Pancreas (tissue), 10 donors: ENCODE results near the gene SFXN5. TPM values are rescaled to one million over a fixed set of nuclear protein-coding genes. Genes with fewer than 3 reads are reported as not detected.

Experiments
- ATAC-seq, 4 donors: fragments of 200-7000 bp; cut with Tn5 transposase; one replicate each; pipeline versions ENCODE4 v1.8.0 to v1.9.1; 2020; ENCODE audit warnings: mild to moderate bottlenecking in 4 of 4, moderate library complexity in 4 of 4
- DNase-seq, 6 donors: peaks; one replicate each; pipeline ENCODE4 v3.0.0-alpha.2; 2020
- FAIRE-seq: peaks from 2 replicates; lab custom pipeline; 2012; peaks lifted over from hg19 to GRCh38; lab: Jason Lieb, UNC
- H3K27ac ChIP-seq, 4 donors: fragments of 200-600 bp; sonication (generic); 1 replicate in 3 of 4; 2 replicates in 1 of 4; pipeline versions ENCODE4 v1.5.0 to v1.8.0; 2020
- H3K27me3 ChIP-seq, 4 donors: fragments of 200-600 bp; one replicate each; pipeline ENCODE4 v1.8.0; 2021
- H3K36me3 ChIP-seq, 3 donors: fragments of 200-600 bp; sonication (generic) in 1 of 3; one replicate each; pipeline versions ENCODE4 v1.5.0 to v1.8.0; 2020 to 2021
- H3K4me1 ChIP-seq, 3 donors: fragments of 200-600 bp; one replicate each; pipeline ENCODE4 v1.8.0; 2021
- H3K4me3 ChIP-seq, 4 donors: fragments of 200-600 bp; sonication (generic) in 2 of 4; one replicate each; pipeline versions ENCODE4 v1.5.0 to v1.8.0; 2020 to 2021
- H3K9me3 ChIP-seq, 4 donors: fragments of 200-600 bp; one replicate each; pipeline ENCODE4 v1.8.0; 2021
- WGBS, 2 donors: extraction: QIAGEN DNeasy Blood & Tissue Kit; methylation state at CpG; one replicate each; pipeline ENCODE4 v1.1.7; 2013; 5-methylcytosine and 5-hydroxymethylcytosine counted together
- intact Hi-C, 3 donors: fragments of 100-400 bp; cut with DNase I; formaldehyde crosslinking; loops; one replicate each; pipeline versions ENCODE4 v1.11.1 to v1.14.2; 2022
- polyA plus RNA-seq, 2 donors: library from polyadenylated mRNA; stranded (reverse); fragments of 200-250 nt; gene quantifications; one replicate each; pipeline ENCODE4 v1.2.3, GENCODE V29; 2013
- total RNA-seq, 6 donors: library from RNA; stranded (reverse); fragmentation: NEBNext Ultra II Directional in 4 of 6; extraction: Animal tissue kit (Norgen Biotek cat#: 25700) in 4 of 6; gene quantifications; one replicate each; pipeline versions ENCODE4 v1.2.1 to v1.2.4, GENCODE V29; 2021 to 2023
- TF ChIP-seq, protein P1 (sequence below), 4 donors: fragments of 200-600 bp; sonication (generic) in 3 of 4; IDR thresholded peaks; one replicate each; pipeline versions ENCODE4 v1.5.0 to v1.8.0; 2021; ENCODE audit warnings: antibody characterized with exemption in 4 of 4
- donor health status: healthy with polysubstance abuse.
- donor health status: DM: no; HTN: no; CAD: no; lungs with moderate emphysema.
- donor health status: DM: no; HTN: no; CAD: no.
- donor health status: control.
- donor health status: control.
- donor health status: Bipolar disorder and iron deficiency.
- donor health status: DM: yes; HTN: yes; CAD: no.
- donor health status: DM: no; HTN: no; CAD: no.
- donor health status: DM: no; HTN: no; CAD: no.
- donor health status: DM: yes; HTN: yes; CAD: no.

SFXN5 gene
- total and polyA plus RNA-seq, 8 donors = 2.6 to 8.4 (median 5.4) TPM

DNA sequence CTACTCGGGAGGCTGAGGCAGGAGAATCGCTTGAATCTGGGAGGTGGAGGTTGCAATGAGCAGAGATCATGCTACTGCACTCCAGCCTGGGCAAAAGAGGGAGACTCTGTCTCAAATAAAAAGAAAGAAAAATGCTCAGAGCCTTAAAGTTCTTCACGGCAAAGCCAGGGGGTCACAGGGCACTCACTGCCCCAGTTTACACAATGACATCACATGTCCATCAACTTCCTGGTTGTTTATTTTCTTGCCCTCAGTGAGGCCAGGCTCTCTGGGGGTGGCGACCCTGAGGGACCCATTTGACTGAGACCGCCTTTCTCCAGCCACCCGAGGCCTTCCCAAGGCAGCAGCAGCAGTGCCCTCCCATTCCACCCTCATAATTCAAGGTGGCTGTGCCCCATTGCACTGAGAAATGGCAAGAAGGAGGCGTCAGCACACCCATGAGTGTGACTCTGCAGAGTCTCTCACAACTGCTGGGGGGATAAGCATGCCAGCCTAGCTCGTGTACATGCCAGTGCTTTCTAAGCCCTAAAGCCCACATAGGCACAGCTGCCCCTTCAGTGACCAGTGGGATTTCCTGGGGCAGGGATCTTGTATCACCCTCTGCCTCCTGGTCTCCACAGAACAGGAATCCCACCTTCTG lies 50.0 kb downstream of the SFXN5 start:
- H3K9me3 ChIP-seq = no peaks in the 10 kb centered on the region
- WGBS, 2 donors = 76 to 87% methylated on average over 8 of the region's 8 CpGs
- no peaks in the 10 kb centered on the region for H3K36me3 ChIP-seq
- H3K4me3 ChIP-seq = no peak overlapping the region
- FAIRE-seq (no peak), DNase-seq (peak in 1 of 6 donors; percentile 25), ATAC-seq (no peak)
- H3K4me1 ChIP-seq = no peaks in the 10 kb centered on the region
- intact Hi-C loops = no loop called here
- H3K27me3 ChIP-seq = no peaks in the 10 kb centered on the region
- H3K27ac ChIP-seq = no peak overlapping the region
- TF ChIP-seq, protein P1, sequence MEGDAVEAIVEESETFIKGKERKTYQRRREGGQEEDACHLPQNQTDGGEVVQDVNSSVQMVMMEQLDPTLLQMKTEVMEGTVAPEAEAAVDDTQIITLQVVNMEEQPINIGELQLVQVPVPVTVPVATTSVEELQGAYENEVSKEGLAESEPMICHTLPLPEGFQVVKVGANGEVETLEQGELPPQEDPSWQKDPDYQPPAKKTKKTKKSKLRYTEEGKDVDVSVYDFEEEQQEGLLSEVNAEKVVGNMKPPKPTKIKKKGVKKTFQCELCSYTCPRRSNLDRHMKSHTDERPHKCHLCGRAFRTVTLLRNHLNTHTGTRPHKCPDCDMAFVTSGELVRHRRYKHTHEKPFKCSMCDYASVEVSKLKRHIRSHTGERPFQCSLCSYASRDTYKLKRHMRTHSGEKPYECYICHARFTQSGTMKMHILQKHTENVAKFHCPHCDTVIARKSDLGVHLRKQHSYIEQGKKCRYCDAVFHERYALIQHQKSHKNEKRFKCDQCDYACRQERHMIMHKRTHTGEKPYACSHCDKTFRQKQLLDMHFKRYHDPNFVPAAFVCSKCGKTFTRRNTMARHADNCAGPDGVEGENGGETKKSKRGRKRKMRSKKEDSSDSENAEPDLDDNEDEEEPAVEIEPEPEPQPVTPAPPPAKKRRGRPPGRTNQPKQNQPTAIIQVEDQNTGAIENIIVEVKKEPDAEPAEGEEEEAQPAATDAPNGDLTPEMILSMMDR (IDR thresholded peaks at IDR 0.05) = no peak

DNA sequence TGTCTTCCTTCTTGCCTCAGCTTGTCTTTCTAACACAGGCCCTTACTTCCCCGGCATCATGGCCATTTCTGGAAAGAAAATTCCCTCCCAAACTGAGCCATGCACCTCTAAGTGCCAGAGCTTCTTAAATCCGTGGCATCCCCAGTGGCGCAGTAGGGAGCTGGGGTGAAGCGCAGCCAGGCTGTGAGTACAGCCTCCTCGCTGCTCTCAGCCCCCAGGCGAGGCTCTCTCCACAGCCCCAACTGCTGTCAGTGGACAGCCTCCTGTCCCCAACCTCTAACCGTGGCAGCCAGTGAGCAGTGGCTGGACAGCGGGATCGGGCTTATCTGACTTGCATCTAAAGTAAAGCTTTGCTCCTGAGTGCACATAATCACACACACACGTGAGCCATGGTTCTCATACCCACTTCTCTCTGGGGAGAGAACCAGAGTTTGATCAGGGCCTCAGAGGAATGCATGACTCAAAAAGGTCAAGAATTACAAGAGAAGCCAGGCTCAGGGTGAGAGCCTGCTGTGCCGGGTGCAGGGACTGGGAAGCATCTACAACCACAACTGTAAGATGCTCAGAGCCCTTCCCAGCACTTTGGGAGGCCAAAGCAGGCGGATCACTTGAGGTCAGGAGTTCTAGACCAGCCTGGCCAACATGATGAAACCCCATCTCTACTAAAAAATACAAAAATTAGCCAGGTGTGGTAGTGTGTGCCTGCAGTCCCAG lies 50.7 kb downstream of the SFXN5 start:
- WGBS, 2 donors = 87 to 92% methylated on average over 12 of the region's 12 CpGs
- no peak for ATAC-seq

GRCh38 chr2:73020306-73020656 lies 51.2 kb downstream of the SFXN5 start:
- Histone ChIP-seq H3K4me1 (no peaks in the 10 kb centered on the region), H3K4me3 (no peak overlapping the region), H3K27me3 (no peaks in the 10 kb centered on the region), H3K9me3 (no peaks in the 10 kb centered on the region), H3K36me3 (no peaks in the 10 kb centered on the region), H3K27ac (no peak overlapping the region)
- TF ChIP-seq, protein P1 (IDR thresholded peaks at IDR 0.05) = no peak
- 91% methylated on average over 8 of the region's 8 CpGs for WGBS, 2 donors
- FAIRE-seq = no peak
- peak in 1 of 6 donors; percentile 40 for DNase-seq
- intact Hi-C loops = no loop called here
- no peak for ATAC-seq

More for the DNA sequence above, 50.7 kb downstream of the SFXN5 start:
- TF ChIP-seq, protein P1 (IDR thresholded peaks at IDR 0.05) = no peak
- H3K36me3 ChIP-seq = no peaks in the 10 kb centered on the region
- no peak overlapping the region for H3K27ac ChIP-seq
- no peak for FAIRE-seq
- intact Hi-C loops = no loop called here
- no peaks in the 10 kb centered on the region for H3K27me3 ChIP-seq
- DNase-seq = peak in 1 of 6 donors; percentile 32
- no peaks in the 10 kb centered on the region for H3K9me3 ChIP-seq
- H3K4me3 ChIP-seq = no peak overlapping the region
- H3K4me1 ChIP-seq = no peaks in the 10 kb centered on the region

DNA sequence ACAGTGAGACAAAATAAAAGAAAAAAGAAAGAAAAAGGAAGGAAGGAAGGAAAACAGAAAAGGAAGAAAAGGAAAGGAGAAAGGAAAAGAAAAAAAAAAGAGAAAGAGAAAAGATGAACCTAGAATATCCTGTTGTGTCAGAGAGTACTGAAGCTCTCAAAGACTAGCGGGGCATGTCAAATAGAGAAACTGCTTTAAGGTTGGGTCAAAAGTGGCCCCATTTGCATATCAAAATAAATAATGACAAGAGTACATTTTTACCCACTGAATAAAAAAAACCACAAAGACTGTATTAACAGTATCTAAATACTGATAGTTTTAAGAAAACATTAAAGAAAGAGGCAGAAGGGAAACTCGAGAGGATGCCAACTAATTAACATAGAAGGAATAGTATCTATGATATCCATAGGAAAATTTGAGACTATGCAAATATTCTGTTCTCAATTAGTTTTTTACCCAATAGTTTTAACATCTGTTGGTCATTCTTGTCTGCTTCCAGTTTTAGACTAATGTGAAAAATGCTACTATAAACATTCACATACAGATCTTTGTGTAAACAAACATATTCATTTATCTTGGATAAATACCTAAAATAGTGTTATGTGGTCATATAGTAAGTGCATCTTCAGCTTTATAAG lies 53.2 kb downstream of the SFXN5 start:
- intact Hi-C loops = no loop called here
- Histone ChIP-seq H3K27ac (no peak overlapping the region), H3K4me3 (no peak overlapping the region), H3K4me1 (no peaks in the 10 kb centered on the region), H3K36me3 (no peaks in the 10 kb centered on the region), H3K27me3 (no peaks in the 10 kb centered on the region), H3K9me3 (no peaks in the 10 kb centered on the region)
- no peak for FAIRE-seq
- DNase-seq = no peak
- 74 to 82% methylated on average over 2 of the region's 2 CpGs for WGBS, 2 donors
- ATAC-seq = no peak
- TF ChIP-seq, protein P1 (IDR thresholded peaks at IDR 0.05) = no peak
